NCI-H2081 (cell line): ENCODE measurements around the gene NFS1.
A peak's percentile ranks its signal among the peaks of the same experiment; 100 is the strongest.

ENCODE experiments used
- DNase-seq, 2 experiments: peaks; one replicate each; lab custom pipeline; 2025; lab: John Stamatoyannopoulos, UW

The NFS1 gene

GRCh38 chr20:35674921-35675320 is 24.2 kb downstream of the NFS1 start:
- DNase-seq, result no peak

GRCh38 chr20:35673884-35674283 is 25.3 kb downstream of the NFS1 start:
- no peak for DNase-seq

- DNase-seq, result no peak
Observed at GRCh38 chr20:35669681-35670080, 29.5 kb downstream of the NFS1 start.

- no peak for DNase-seq
Observed at GRCh38 chr20:35669221-35669620, 29.9 kb downstream of the NFS1 start.

- no peak for DNase-seq
Observed at GRCh38 chr20:35665949-35666288, 33.2 kb downstream of the NFS1 start.

- peak; percentile 91 to 94 for DNase-seq
Observed at GRCh38 chr20:35664466-35665206, 34.5 kb downstream of the NFS1 start, which contains the start of the genes CPNE1 and RBM12. Gene CPNE1 (minus strand): TSS chr20:35664900. CDS start chr20:35632923, 31,977 bp downstream. Gene RBM12 (minus strand): TSS chr20:35664900. CDS start chr20:35655322, 9,578 bp downstream.

GRCh38 chr20:35663516-35664465 is 35.4 kb downstream of the NFS1 start:
- peak; percentile 36 to 61 for DNase-seq

GRCh38 chr20:35662551-35662950 is 36.6 kb downstream of the NFS1 start:
- DNase-seq, result no peak

GRCh38 chr20:35661908-35662307 is 37.2 kb downstream of the NFS1 start:
- DNase-seq, result no peak

- no peak for DNase-seq
Observed at GRCh38 chr20:35661053-35661452, 38.1 kb downstream of the NFS1 start.

- no peak for DNase-seq
Observed at GRCh38 chr20:35660122-35660937, 38.8 kb downstream of the NFS1 start.

- no peak for DNase-seq
Observed at GRCh38 chr20:35657271-35657670, 41.9 kb downstream of the NFS1 start.

- DNase-seq, result no peak
Observed at GRCh38 chr20:35654415-35654814, 44.7 kb downstream of the NFS1 start.

- DNase-seq, result no peak
Observed at GRCh38 chr20:35653893-35654292, 45.3 kb downstream of the NFS1 start.

GRCh38 chr20:35653430-35653734 is 45.8 kb downstream of the NFS1 start:
- no peak for DNase-seq

GRCh38 chr20:35652641-35653429 is 46.3 kb downstream of the NFS1 start:
- no peak for DNase-seq

- no peak for DNase-seq
Observed at GRCh38 chr20:35651958-35652357, 47.2 kb downstream of the NFS1 start.

- no peak for DNase-seq
Observed at GRCh38 chr20:35650632-35651031, 48.5 kb downstream of the NFS1 start.

GRCh38 chr20:35648836-35649235 is 50.3 kb downstream of the NFS1 start:
- no peak for DNase-seq

GRCh38 chr20:35644806-35645205 is 54.3 kb downstream of the NFS1 start:
- DNase-seq, result no peak

GRCh38 chr20:35643045-35643444 is 56.1 kb downstream of the NFS1 start:
- no peak for DNase-seq
